GM21381 (cell line): Measurements from ENCODE around the gene MFAP1.
"Not testable (repeated sequence)": the region's sequence is repeated elsewhere in the genome, so short reads cannot be mapped to it uniquely, and the experiment has no call there.

ENCODE experiments used
- ATAC-seq: cut with Tn5 transposase; IDR thresholded peaks from one replicate; pipeline ENCODE4 v1.9.1; 2021; ENCODE audit warnings: mild to moderate bottlenecking, moderate library complexity; ENCODE audit not compliant: unreplicated experiment

MFAP1 gene

DNA sequence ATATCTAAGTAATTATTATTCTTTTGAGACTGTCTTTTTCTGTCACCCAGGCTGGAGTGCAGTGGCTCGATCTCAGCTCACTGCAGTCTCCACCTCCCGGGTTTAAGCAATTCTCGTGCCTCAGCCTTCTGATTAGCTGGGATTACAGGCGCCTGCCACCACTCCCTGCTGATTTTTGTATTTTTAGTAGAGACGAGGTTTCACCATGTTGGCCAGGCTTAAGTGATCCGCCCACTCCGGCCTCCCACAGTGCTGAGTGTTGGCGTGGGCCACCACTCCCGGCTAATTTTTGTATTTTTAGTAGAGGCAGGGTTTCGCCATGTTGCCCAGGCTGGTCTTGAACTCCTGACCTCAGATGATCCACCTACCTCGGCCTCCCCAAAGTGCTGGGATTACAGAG is 815 bp upstream of the MFAP1 start:
- ATAC-seq, result not testable (repeated sequence)

DNA sequence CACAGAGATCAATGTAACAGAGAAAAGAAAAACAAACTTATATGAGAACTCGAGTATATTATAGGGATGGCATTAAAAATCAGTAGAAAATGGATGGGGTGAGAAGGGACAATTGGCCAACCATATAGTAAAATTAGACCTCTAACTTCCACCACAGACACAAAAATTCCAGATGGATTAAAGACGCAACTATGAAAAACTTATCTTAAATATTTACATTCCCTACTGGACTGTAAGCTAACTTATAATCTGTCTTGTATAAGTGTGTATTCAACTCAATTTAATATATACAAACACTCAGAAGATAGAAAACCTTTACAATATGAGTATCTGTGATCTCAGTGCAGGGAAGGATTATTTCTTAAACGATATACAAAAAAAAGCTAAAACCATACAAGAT is 3.0 kb downstream of the MFAP1 start:
- no peak for ATAC-seq

DNA sequence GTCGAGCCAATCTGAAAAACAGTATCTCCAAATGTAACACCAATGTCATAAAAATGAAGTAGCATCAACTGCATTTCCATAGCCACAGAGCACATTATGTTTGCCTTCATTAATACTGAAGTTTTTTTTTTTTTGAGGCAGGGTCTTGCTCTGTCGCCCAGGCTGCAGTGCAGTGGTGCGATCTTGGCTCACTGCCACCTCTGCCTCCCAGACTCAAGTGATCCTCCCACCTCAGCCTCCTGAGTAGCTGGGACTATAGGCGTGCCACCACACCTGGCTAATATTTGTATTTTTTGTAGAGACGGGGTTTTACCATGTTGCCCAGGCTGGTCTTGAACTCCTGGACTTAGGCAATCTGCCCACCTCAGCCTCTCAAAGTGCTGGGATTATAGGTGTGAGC is 9.4 kb downstream of the MFAP1 start:
- ATAC-seq, result not testable (repeated sequence)

DNA sequence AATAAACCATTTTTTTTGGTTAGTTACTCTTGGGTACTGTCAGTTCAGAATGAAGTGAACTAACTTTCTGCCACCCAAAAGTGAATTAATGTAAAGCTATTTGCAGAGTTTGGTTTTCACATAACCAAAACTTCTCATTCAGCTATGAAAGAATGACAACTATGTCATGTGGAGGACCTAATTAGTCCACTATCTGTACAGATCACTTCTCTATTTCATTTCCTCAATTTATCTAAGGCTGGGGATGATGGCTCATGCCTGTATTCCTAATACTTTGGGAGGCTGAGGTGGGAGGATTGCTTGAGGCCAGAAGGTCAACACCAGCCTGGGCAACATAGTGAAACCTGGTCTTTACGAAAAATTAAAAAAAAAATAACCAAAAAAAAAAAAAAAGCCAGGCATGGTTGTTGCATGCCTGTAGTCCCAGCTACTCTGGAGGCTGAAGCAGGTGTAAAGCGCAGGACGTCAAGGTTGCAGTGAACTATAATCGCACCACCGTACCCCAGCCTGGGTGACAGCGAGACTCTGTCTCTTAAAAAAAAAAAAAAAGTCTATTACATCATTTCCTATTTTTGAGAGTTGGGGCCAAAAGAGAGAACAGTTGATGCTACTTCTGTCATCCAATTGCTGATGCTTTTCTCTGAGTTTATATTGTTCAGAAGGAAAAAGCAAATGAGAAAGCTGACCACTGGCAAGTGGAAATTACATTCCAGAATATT is 15.4 kb downstream of the MFAP1 start:
- peak; percentile 58 for ATAC-seq

DNA sequence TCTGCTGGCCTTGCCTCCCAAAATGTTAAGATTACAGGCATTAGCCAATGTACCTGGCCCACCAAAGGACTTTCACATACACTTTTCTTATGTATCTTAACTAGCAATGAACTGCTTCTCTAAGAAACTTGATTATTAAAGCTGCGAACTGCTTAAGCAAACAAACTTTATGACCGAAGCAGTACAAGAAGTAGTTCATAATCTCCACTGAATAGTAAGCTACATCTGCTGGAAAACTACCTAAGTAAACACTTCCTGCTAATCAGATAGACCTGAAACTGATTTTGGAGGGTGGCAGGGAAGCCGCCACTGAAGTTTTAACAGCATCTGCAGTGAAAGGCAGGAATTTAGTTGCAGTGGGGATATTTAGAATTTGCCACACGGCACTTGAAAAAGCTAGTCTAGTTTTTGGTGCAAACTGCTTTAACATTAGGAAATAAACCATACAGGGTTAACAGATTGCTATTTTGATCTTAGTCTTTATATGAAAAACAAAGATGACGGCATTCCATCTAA is 16.0 kb downstream of the MFAP1 start:
- no peak for ATAC-seq

DNA sequence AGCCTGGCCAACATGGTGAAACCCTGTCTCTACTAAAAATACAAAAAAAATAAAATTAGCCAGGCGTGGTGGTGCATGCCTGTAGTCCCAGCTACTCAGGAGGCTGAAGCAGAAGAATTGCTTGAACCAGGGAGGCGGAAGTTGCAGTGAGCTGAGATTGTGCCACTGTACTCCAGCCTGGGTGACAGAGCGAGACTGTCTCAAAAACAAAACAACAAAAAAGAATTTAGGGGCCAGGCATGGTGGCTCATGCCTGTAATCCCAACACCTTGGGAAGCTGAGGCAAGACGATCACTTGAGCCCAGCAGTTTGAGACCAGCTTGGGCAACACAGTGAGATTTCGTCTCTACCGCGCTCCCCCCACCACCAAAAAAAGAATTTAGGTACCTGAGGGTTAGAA is 21.8 kb downstream of the MFAP1 start:
- ATAC-seq, result not testable (repeated sequence)

DNA sequence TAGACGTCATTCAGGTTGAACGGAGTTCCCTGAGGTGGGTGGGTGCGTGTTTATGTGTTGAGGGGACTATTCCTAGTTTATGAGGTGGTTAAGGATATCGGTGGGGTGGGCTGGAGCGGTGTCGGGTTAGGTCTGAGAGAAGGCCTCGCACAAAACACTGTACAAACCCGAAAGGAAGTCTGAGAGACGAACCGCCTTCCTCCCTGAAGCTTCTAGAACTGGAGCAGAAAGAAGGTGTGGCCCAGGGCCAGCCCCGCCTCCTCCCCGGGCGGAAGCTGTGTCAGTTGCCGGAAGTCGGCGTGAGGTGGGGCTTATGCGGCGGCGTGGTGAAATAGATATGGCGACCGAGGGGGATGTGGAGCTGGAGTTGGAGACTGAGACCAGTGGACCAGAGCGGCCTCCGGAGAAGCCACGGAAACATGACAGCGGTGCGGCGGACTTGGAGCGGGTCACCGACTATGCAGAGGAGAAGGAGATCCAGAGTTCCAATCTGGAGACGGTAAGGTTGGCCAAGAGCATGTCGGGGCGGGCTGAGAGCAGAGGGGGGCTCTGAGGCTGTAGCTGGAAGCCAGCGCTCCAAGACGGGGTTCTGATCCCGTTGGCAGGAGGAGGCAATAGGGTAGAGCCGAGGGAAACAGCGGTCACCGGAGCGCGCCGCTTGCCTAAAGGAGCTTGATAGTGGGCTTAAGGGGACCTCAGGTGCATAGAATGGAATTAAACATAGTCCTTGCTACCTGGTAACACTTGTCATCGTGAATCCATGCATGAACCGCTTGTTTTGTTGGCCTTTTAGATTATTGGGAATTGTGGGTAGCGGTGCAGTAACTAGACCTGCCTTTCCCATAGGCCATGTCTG is 24.0 kb downstream of the MFAP1 start, which contains the start of gene HYPK:
Gene HYPK (plus strand): TSS at position 314 of the 856 bp plus-strand sequence. CDS start 24 bp downstream, at position 338.
- ATAC-seq, result peak; percentile 83

DNA sequence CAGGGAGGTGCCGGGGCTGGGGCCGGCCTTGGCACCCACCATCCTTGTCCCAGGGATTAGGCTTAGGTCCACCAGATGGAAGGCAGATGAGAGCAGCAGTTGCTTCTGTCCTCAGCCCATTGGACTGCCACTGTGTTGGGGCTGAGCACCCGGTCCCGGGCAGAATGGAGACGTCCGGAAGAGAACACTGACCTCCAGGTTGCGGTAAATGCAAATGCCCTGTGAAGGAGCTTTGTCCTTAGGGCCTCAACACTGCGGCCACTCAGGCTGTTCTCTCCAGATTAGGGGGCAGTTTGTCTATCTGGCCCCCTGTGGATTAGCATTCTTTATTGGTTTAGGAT is 24.6 kb downstream of the MFAP1 start, which contains the start of gene SERINC4:
Gene SERINC4 (minus strand): TSS at position 276 of the 341 bp plus-strand sequence. CDS start 234 bp downstream, at position 42.
- no peak for ATAC-seq

DNA sequence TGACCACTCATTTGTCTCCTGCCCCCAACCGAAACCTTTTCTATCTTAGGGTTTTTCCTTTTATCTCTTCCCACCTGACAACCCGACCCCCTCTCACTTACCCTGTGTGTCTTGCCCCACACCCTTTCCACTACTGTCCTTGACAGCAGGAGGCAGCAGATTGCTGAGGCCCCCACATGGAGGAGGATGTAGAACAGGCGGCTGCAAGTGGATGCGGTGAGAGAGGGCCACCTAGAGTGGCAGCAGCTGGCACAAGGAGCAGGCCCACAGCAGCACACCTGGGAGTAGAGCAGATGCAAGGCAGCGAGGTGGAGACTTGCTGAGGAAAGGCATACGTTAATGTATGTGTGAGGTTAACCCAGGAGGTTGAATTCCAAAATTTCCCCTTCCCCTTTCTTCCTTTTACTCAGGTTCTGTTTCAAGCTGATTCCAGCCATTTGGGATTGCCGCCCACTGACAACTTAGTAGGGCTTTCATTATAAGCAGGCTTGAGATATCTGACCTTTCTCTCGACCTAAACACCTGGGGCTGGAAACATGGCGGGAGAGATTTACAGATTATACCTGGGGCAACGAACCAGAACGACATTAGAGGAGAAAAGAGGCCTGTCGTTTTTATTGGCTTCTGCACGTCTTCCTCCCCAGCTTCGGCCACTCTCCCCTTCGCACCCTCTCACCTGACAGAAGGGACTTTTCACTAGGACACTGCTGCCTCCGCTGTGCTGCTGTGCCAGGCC is 25.1 kb downstream of the MFAP1 start:
- ATAC-seq, result no peak

DNA sequence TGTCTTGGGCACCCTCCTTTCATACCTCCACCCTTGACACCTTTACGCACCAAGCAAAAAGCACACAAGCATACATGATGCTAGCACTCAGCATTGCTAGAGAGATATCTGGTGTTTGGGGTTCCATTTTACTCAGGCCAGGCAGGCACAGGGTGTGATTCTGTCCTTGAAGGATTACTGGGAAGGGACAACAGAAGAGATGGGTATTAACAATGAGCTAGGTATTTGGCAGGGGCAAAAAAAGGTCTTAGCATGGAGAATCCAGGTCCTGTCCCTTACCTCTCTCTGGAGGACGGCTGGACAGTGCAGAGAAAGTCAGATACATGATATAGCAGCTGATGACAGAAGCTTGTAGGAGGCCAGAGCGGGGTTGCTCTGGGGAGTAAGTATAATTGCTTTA is 27.9 kb downstream of the MFAP1 start:
- ATAC-seq, result no peak

DNA sequence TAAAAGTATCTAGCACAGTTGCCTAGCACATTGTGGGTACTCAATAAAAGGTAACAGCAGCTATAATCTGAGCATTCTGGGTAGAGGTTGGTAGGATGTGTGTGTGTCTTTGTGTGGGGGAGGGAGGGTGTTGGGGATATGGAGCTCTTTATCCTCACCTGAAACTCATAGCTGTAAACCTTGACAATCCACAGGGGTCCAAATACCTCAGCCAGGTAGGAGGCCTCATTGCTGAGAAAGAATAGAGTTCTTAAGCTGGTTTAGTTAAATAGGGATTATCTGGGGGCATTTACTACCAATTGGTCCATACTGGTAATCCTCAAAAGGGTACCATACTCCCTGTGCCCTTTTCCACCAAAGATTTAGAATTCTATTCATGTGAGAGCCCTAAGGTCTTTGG is 28.5 kb downstream of the MFAP1 start:
- no peak for ATAC-seq

DNA sequence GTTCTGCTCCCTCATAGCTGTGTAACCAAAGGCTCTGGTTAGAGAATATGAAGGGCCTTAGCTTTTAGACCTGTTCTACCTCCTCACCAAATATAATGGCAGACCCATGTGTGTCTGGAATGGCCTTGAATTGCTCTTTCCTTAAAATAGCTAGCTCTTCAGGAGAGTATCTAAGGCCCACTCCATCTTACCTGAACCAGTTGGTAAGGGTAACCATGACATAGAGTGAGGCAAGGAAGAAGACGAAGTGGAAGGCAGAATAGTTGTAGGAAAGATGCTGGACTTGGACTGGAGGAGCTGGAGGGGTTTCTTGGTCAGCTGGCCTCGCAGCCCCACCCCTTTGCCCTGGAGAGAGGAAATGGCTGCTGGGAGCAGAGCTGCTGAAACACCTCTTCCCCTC is 29.3 kb downstream of the MFAP1 start:
- ATAC-seq, result no peak

DNA sequence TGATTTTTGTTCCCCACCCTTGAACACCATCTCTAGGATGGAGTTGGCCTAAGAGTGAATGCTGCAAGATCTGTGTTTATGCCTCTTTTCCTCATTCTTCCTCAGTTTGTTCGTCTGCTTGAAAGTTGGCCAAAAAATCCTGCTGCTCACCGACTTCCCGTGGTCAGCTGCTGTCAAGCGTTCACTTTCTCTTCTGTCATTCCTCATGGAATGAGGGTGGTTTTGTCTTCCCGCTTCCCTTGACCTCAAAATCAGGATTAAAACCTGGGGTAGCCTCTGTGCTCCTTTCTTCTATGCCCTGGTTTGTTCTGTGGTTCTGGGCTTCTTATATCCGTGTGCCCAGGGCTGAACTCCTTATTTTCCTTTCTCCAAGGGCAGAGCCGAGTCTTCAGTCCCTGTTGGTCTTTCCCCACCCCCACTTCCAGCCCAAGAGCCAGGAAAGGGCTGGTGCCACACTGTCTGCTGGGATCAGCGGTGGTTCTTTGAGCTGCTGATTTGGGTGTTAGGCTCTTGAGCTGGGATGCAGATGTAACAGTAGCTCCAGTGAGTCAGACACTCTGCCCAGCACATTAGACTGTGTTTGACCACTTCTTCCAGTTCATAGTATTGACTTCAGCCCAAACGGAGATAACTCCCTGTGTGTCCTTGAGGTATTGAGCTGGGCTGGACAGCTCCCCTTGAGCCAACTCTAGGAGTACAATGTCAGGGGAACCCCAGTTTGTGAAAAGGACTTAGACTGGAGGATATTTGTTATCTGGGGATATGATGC is 30.0 kb downstream of the MFAP1 start:
- ATAC-seq, result no peak

DNA sequence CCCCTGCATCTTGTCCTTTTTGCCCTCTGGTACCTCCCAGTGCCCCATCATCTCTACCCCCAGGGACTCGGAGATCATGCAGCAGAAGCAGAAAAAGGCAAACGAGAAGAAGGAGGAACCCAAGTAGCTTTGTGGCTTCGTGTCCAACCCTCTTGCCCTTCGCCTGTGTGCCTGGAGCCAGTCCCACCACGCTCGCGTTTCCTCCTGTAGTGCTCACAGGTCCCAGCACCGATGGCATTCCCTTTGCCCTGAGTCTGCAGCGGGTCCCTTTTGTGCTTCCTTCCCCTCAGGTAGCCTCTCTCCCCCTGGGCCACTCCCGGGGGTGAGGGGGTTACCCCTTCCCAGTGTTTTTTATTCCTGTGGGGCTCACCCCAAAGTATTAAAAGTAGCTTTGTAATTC is 30.8 kb downstream of the MFAP1 start:
- ATAC-seq, result no peak

DNA sequence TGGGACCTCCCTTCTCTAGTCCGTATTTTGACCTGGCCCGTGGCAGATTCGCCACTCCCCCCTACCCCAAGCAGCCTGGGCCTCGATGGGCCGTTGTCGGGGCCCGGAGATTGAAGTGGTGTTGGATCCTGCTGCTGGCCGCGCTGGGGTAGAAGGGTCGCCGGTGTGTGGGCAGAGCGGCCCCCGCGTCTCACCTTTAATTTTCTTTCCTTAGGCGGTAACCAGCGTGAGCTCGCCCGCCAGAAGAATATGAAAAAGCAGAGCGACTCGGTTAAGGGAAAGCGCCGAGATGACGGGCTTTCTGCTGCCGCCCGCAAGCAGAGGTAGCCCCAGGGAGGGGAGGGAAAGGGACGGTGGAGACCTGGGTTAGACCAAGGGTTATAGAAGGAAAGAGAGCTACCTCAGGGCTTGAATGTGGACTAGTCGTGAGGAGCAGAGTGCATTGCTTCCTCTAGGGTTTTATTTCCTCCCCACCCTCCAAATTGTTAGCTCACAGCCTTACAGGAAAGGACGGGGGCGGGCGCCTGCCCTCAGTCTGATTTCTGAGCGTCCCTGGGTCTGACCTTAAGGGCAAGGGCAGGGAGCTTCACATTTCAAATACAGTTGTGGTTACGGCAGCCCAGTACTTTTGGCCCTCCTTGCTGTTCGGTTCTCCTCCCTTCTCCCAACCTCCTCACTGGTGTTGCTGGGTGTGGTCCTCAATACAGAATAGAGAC is 31.6 kb downstream of the MFAP1 start:
- ATAC-seq, result no peak

DNA sequence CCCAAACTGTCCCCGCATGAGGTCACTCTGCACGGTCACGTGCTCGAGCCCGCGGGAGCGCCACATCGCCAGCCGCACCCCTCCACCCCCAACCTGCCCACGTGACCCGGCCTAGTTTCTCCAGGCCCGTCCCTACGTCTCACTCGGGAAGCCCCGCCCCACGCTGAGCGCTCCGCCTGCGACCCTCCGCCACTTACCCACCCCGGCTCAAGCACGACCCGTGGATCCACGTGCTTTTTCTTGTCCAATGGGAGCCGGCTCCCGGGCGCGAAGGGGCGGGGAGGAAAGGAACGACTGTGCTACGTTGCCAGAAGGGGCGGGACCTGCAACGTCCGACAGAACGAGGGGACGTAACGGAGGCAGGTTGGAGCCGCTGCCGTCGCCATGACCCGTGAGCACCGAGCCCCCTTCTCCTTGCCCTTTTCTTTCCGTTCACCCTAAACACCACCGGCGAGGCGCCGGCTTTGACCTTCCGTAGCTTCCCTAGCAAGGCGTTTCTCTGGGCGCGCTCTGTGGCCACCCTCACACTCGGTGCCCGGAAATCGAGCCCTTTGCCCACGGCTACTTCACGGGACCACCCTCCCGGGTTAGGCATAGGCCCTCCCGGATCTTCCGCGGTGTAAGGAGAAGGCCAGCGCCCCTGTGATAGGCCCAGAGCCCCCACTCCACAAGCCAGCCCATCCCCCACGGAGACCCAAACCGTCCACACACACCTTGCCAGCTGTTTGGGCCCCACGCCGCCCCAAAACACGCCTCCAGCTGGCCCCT is 32.3 kb downstream of the MFAP1 start, which contains the start of gene SERF2:
Gene SERF2 (plus strand): TSS at position 328 of the 768 bp plus-strand sequence. CDS start 57 bp downstream, at position 385.
- peak; percentile 90 for ATAC-seq

DNA sequence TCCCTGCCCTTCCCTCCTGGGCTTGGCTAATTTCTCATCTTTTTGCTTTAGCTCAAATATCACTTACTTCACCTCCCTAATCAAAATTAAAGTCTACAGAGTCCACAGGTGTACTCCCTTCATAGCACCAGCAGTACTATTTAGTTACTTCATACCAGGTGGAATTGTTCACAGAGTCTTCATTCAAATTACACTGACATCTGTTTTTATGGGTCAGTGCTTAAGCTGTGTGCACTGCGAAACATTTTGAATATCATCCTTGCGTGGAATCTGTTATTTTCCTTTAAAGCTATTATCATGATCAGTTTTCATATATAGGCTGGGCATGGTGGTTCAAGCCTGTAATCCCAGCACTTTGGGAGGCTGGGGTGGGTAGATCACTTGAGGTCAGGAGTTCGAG is 35.1 kb downstream of the MFAP1 start:
- no peak for ATAC-seq

DNA sequence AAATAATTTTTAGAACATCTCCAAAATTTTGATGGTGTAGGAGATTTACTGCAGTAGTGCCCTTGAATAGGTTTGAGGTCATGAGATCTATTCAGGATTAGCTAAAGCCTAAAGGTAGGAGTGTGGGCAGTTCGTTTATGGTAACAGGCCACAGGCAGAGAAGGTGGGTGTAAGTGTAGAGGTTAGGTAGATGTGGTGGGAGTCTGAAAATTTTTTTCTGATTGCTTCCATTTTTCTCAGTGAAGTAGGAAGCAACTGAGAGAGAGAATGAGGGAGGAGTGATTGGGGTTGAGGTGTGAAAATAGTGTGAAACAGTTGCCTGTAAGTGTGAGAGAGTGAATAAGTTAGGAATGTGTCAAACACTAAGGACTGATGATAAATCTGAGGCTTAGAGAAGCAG is 45.5 kb downstream of the MFAP1 start:
- ATAC-seq, result no peak
